Endothelial cell of umbilical vein (primary cell): Measurements from ENCODE around the gene GRID1. TPM values are rescaled to one million over a fixed set of nuclear protein-coding genes. Genes with fewer than 3 reads are reported as not detected.

Source experiments
- BruUV-seq: library from RNA; stranded (reverse); fragments of 400-500 nt; replicated peaks from 2 replicates; lab custom pipeline; 2021; lab: Mats Ljungman, UMichigan
- CTCF ChIA-PET: fragments of 300-600, 350-600 bp; sonication (Branson Sonifier 250); formaldehyde crosslinking; loops from one replicate; lab custom pipeline; 2021; ENCODE audit warnings: antibody characterized with exemption, inconsistent platforms; lab: Charles Lee
- POLR2A ChIA-PET: fragments of 300-600, 350-600 bp; sonication (Branson Sonifier 250); formaldehyde crosslinking; loops from one replicate; lab custom pipeline; 2021; ENCODE audit warnings: antibody characterized with exemption, inconsistent platforms; lab: Charles Lee
- DNase-seq: peaks from one replicate; pipeline ENCODE4 v3.0.0-alpha.2; 2011; ENCODE audit warnings: low read depth, low spot score
- FAIRE-seq: peaks from 2 replicates; lab custom pipeline; 2011; peaks lifted over from hg19 to GRCh38; lab: Jason Lieb, UNC
- H2AFZ ChIP-seq: 2 replicates; pipeline ENCODE4 v1.6.0; 2012; ENCODE audit warnings: low read depth, low read length, control low read depth, inconsistent platforms
- H3K27ac ChIP-seq: 2 replicates; pipeline ENCODE4 v1.5.1; 2011; ENCODE audit warnings: low read depth, mild to moderate bottlenecking, control low read depth, low read length, moderate library complexity; ENCODE audit not compliant: insufficient read depth
- H3K27me3 ChIP-seq, 2 experiments: 2 replicates each; pipeline versions ENCODE4 v1.6.0 to v1.6.1; 2011; ENCODE audit warnings: low read length in 2 of 2, mixed read lengths in 1 of 2; ENCODE audit not compliant: control insufficient read depth in 2 of 2, insufficient read depth in 2 of 2
- H3K36me3 ChIP-seq, 2 experiments: 2 replicates in 1 of 2; 3 replicates in 1 of 2; pipeline ENCODE4 v1.5.1; 2011; ENCODE audit warnings: low read length in 2 of 2, mild to moderate bottlenecking in 1 of 2, moderate library complexity in 1 of 2; ENCODE audit not compliant: control insufficient read depth in 2 of 2, insufficient read depth in 2 of 2; ENCODE audit errors: extremely low read depth in 1 of 2
- H3K4me1 ChIP-seq: 3 replicates; pipeline ENCODE4 v1.5.1; 2011; ENCODE audit warnings: mild to moderate bottlenecking, low read length; ENCODE audit not compliant: control insufficient read depth, insufficient read depth; ENCODE audit errors: extremely low read depth
- H3K4me2 ChIP-seq: 2 replicates; pipeline ENCODE4 v1.6.1; 2011; ENCODE audit warnings: low read length, control low read depth, mixed read lengths; ENCODE audit not compliant: insufficient read depth
- H3K4me3 ChIP-seq, 3 experiments: fragments of 200-600 bp in 1 of 3; sonication (generic), shearing (Covaris generic) in 1 of 3; replicated peaks in 1 of 3; 2 replicates each; pipeline ENCODE4 v1.5.1; 2011 to 2016; ENCODE audit warnings: control low read depth in 3 of 3, low read length in 3 of 3, mild to moderate bottlenecking in 2 of 3, inconsistent platforms in 1 of 3, low read depth in 1 of 3, moderate library complexity in 1 of 3; ENCODE audit not compliant: insufficient read depth in 1 of 3
- H3K79me2 ChIP-seq: 2 replicates; pipeline ENCODE4 v1.6.0; 2012; ENCODE audit warnings: low read length, inconsistent platforms; ENCODE audit not compliant: control insufficient read depth, insufficient read depth
- H3K9ac ChIP-seq: replicated peaks from 2 replicates; pipeline ENCODE3; 2011; ENCODE audit warnings: low read length, control low read depth; ENCODE audit not compliant: insufficient read depth; ENCODE audit errors: extremely low read depth
- H3K9me1 ChIP-seq: replicated peaks from 3 replicates; pipeline ENCODE4 v1.6.0; 2011; ENCODE audit warnings: mild to moderate bottlenecking, low read length; ENCODE audit not compliant: control insufficient read depth, insufficient read depth; ENCODE audit errors: extremely low read depth
- H3K9me3 ChIP-seq: replicated peaks from 2 replicates; pipeline ENCODE4 v1.5.1; 2012; ENCODE audit warnings: low read length, inconsistent platforms; ENCODE audit not compliant: control insufficient read depth, insufficient read depth
- H4K20me1 ChIP-seq: replicated peaks from 2 replicates; pipeline ENCODE3; 2011; ENCODE audit warnings: mild to moderate bottlenecking, low read length; ENCODE audit not compliant: control insufficient read depth, insufficient read depth; ENCODE audit errors: extremely low read depth
- CTCF ChIP-seq, 2 donors: IDR thresholded peaks; 1 replicate in 1 of 2; 2 replicates in 1 of 2; pipeline ENCODE4 v1.5.1; 2011; ENCODE audit warnings: low read length in 2 of 2, mild to moderate bottlenecking in 2 of 2, moderate library complexity in 2 of 2, control low read depth in 1 of 2, inconsistent platforms in 1 of 2, low read depth in 1 of 2; ENCODE audit not compliant: insufficient read depth in 1 of 2; ENCODE audit errors: extremely low read depth in 1 of 2
- EZH2 ChIP-seq: IDR thresholded peaks from 2 replicates; pipeline ENCODE4 v1.6.1; 2012; ENCODE audit warnings: borderline replicate concordance, low read depth, mild to moderate bottlenecking, moderate library complexity, low read length, inconsistent platforms; ENCODE audit not compliant: severe bottlenecking
- FOS ChIP-seq: IDR thresholded peaks from 2 replicates; pipeline ENCODE4 v1.6.1; 2011; ENCODE audit warnings: mild to moderate bottlenecking, low read length, moderate library complexity, borderline replicate concordance; ENCODE audit not compliant: insufficient read depth
- GATA2 ChIP-seq: IDR thresholded peaks from 2 replicates; pipeline ENCODE4 v1.7.0; 2011; ENCODE audit warnings: low read depth, mild to moderate bottlenecking, moderate library complexity, mixed read lengths, low read length; ENCODE audit not compliant: insufficient read length, insufficient read depth
- JUN ChIP-seq: IDR thresholded peaks from 2 replicates; pipeline ENCODE4 v1.6.1; 2011; ENCODE audit warnings: borderline replicate concordance, low read depth; ENCODE audit not compliant: insufficient read length, insufficient read depth
- MYC ChIP-seq: IDR thresholded peaks from one replicate; pipeline ENCODE4 v1.6.1; 2011; ENCODE audit warnings: mild to moderate bottlenecking, low read depth, low read length
- POLR2A ChIP-seq: IDR thresholded peaks from 2 replicates; pipeline ENCODE4 v1.6.1; 2012; ENCODE audit warnings: low read depth, mild to moderate bottlenecking, control low read depth, low read length
- POLR2AphosphoS5 ChIP-seq: IDR thresholded peaks from 2 replicates; pipeline ENCODE4 v1.6.1; 2012; ENCODE audit warnings: low read depth, mild to moderate bottlenecking, control low read depth, low read length, moderate library complexity; ENCODE audit not compliant: insufficient read depth
- dilution Hi-C: fragments of 300-500 bp; cut with MboI; formaldehyde crosslinking; loops from one replicate; pipeline ENCODE4 v1.15.0; 2019; ENCODE audit warnings: low sequenced_read_pairs; ENCODE audit not compliant: extremely low pct_ligation_motif_present
- intact Hi-C: fragments of 100-400 bp; cut with micrococcal nuclease; formaldehyde crosslinking; loops from one replicate; pipeline ENCODE4 v1.10.0; 2022
- polyA plus RNA-seq, 4 experiments: library from polyadenylated mRNA; depleted of rRNA in 3 of 4; stranded (reverse) in 3 of 4; unstranded in 1 of 4; fragments of >200 nt; gene quantifications; 2 replicates each; pipeline versions ENCODE4 v1.2.1 to v1.2.3, GENCODE V29; 2011 to 2012; ENCODE audit warnings: missing spikeins in 1 of 4
- total RNA-seq: library from RNA; stranded (reverse); gene quantifications from 2 replicates; pipeline ENCODE4 v1.2.3, GENCODE V29; 2021
- TF ChIP-seq, protein P1 (sequence below): IDR thresholded peaks from 2 replicates; pipeline ENCODE4 v1.6.1; 2011; ENCODE audit not compliant: insufficient read depth, insufficient read length

The GRID1 gene
- total and polyA plus RNA-seq, 2 donors (not counting 3 experiments of a cell fraction or from before 2014, with no cell fraction given), result not detected

DNA sequence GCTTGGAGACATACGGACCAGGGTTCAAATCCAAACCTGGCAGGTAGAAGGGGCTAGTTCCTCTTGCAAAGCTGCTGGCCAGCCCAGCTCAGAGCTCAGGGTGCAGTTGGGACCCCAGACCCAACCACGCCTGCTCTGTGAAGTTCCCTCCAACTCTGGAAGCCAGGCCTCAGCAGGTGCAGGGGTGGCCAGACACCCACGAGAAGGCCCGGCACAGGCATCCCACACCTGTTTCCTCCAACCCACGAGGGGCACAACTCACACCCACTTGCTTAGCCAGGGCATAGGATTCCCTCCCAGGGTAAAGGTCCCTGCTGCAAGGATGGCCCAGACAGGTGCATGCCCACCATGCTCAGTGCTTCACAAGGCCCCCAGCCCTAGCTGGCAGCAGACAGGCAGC is 262.4 kb downstream of the GRID1 start:
- no peaks in the 10 kb centered on the region for H3K9me1 ChIP-seq
- no peaks in the 10 kb centered on the region for H3K27me3 ChIP-seq
- no peak overlapping the region for H3K4me2 ChIP-seq
- H3K9me3 ChIP-seq, result no peaks in the 10 kb centered on the region
- no peak for FAIRE-seq
- intact Hi-C loops (no loop called here), dilution Hi-C loops (no loop called here)
- ChIA-PET CTCF (no interaction called here), POLR2A (no interaction called here)
- H3K4me3 ChIP-seq, result no peak overlapping the region
- H2AFZ ChIP-seq, result no peak overlapping the region
- no peak overlapping the region for H3K9ac ChIP-seq
- no peaks in the 10 kb centered on the region for H3K79me2 ChIP-seq
- TF ChIP-seq POLR2AphosphoS5, result no peak
- TF ChIP-seq, protein P1, sequence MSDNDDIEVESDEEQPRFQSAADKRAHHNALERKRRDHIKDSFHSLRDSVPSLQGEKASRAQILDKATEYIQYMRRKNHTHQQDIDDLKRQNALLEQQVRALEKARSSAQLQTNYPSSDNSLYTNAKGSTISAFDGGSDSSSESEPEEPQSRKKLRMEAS, result no peak
- no peak for TF ChIP-seq EZH2
- TF ChIP-seq CTCF (IDR thresholded peaks at IDR 0.05; ENCODE audit: extremely low read depth in 1 of 2, insufficient read depth in 1 of 2, low read depth in 1 of 2, low read length in 2 of 2), result no peak
- TF ChIP-seq FOS, result no peak
- no peak for TF ChIP-seq JUN
- no peak for TF ChIP-seq MYC
- no peak for TF ChIP-seq POLR2A
- no peak for TF ChIP-seq GATA2
- no peaks in the 10 kb centered on the region for H3K4me1 ChIP-seq
- H3K27ac ChIP-seq, result no peak overlapping the region
- H3K36me3 ChIP-seq, result no peaks in the 10 kb centered on the region
- BruUV-seq, result no TSS peak
- no peaks in the 10 kb centered on the region for H4K20me1 ChIP-seq
- no peak for DNase-seq
